ENCODE results near the gene GOLIM4.

DNA sequence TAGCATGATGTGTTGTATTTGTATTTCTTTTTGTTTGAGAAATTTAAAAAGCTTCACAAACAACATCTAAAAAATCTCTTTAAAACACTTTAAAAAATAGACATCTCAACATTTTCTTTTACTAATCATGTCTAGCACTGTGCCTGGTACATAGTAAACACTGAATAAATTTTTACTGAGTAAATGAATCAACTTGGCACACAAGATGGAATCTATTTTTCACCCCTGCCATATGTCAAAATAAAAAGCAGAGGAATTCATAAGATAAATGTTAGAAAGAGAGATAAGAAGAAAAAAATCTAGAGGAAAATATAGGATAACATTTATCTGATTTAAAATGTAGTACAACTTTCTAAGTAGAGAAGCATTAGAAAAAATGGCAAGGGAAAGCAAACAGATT is 8.6 kb upstream of the GOLIM4 start:
- TF ChIP-seq ELF1 (IDR thresholded peaks at IDR 0.05) (no peak), GABPA (IDR thresholded peaks at IDR 0.05; ENCODE audit: low read depth) (no peak), SMC3 (IDR thresholded peaks at IDR 0.05; ENCODE audit: low read depth, low read length) (no peak)
